Peyer's patch (tissue), 4 donors: Measurements from ENCODE around the gene ZCCHC13. TPM values are rescaled to one million over a fixed set of nuclear protein-coding genes. Genes with fewer than 3 reads are reported as not detected.
"Not testable (repeated sequence)": the region's sequence is repeated elsewhere in the genome, so short reads cannot be mapped to it uniquely, and the experiment has no call there.

Experiments
- DNase-seq, 3 donors: peaks; one replicate each; pipeline ENCODE4 v3.0.0-alpha.2; 2017 to 2019
- H3K27ac ChIP-seq, 4 donors: fragments of 200-600 bp; sonication (generic); one replicate each; pipeline ENCODE4 v1.5.1; 2016 to 2019
- H3K27me3 ChIP-seq, 2 donors: fragments of 200-600 bp; sonication (generic); one replicate each; pipeline ENCODE4 v1.5.1; 2019
- H3K36me3 ChIP-seq, 3 donors: fragments of 200-600 bp; sonication (generic); one replicate each; pipeline ENCODE4 v1.5.1; 2016 to 2019
- H3K4me1 ChIP-seq, 4 donors: fragments of 200-600 bp; sonication (generic); one replicate each; pipeline ENCODE4 v1.5.1; 2016 to 2019
- H3K4me3 ChIP-seq, 4 donors: fragments of 200-600 bp; sonication (generic); 1 replicate in 3 of 4; 2 replicates in 1 of 4; pipeline ENCODE4 v1.5.1; 2016 to 2019; ENCODE audit warnings: mild to moderate bottlenecking in 1 of 4
- H3K9me3 ChIP-seq, 4 donors: fragments of 200-600 bp; sonication (generic); one replicate each; pipeline ENCODE4 v1.5.1; 2016 to 2019; ENCODE audit warnings: mild to moderate bottlenecking in 1 of 4
- CTCF ChIP-seq, 6 experiments: fragments of 450-650 bp in 4 of 6; fragments of 200-600 bp in 2 of 6; sonication (generic) in 1 of 6; IDR thresholded peaks; one replicate each; pipeline ENCODE4 v1.5.1; 2017 to 2019; ENCODE audit warnings: antibody characterized with exemption in 6 of 6, mild to moderate bottlenecking in 3 of 6, moderate library complexity in 1 of 6
- POLR2A ChIP-seq, 2 donors: fragments of 450-650 bp; IDR thresholded peaks; one replicate each; pipeline ENCODE4 v1.5.1; 2017; ENCODE audit warnings: antibody characterized with exemption in 2 of 2, mild to moderate bottlenecking in 2 of 2, moderate library complexity in 2 of 2
- total RNA-seq, 4 donors: library from RNA; depleted of rRNA; stranded (reverse); fragments of >200 nt; gene quantifications; one replicate each; pipeline ENCODE4 v1.1.0, GENCODE V29; 2016

Gene ZCCHC13
- total RNA-seq = not detected

GRCh38 chrX:74304016-74304415, at the start of gene ZCCHC13:
TSS of gene ZCCHC13 (plus strand) at chrX:74304180. CDS start at chrX:74304267, 87 bp downstream.
- Histone ChIP-seq H3K36me3 (no peaks in the 10 kb centered on the region), H3K27ac (no peak within 1 kb of the TSS), H3K4me1 (no peaks in the 10 kb centered on the region), H3K27me3 (no peaks in the 10 kb centered on the region), H3K4me3 (no peak within 1 kb of the TSS), H3K9me3 (no peaks in the 10 kb centered on the region)
- DNase-seq = no peak
- no peak for TF ChIP-seq CTCF (IDR thresholded peaks at IDR 0.05)
- TF ChIP-seq POLR2A (IDR thresholded peaks at IDR 0.05) = no peak

GRCh38 chrX:74258111-74258510, 45.9 kb upstream of the ZCCHC13 start:
- not testable (repeated sequence) for H3K4me3 ChIP-seq, H3K27me3 ChIP-seq, DNase-seq, H3K27ac ChIP-seq, H3K4me1 ChIP-seq, H3K9me3 ChIP-seq
- peaks cover 0 to 16% (median 0%) of the 10 kb centered on the region in 3 donors for H3K36me3 ChIP-seq

GRCh38 chrX:74259885-74260491, 44.0 kb upstream of the ZCCHC13 start:
- no peak for DNase-seq
- Histone ChIP-seq H3K36me3 (peaks cover 0 to 16% (median 0%) of the 10 kb centered on the region in 3 donors), H3K27me3 (no peaks in the 10 kb centered on the region), H3K4me1 (no peaks in the 10 kb centered on the region), H3K27ac (no peak overlapping the region), H3K4me3 (no peak overlapping the region), H3K9me3 (no peaks in the 10 kb centered on the region)
- TF ChIP-seq CTCF (IDR thresholded peaks at IDR 0.05) = no peak
- no peak for TF ChIP-seq POLR2A (IDR thresholded peaks at IDR 0.05)

GRCh38 chrX:74262452-74263209, 41.3 kb upstream of the ZCCHC13 start:
- no peak overlapping the region for H3K4me3 ChIP-seq
- H3K36me3 ChIP-seq = peaks cover 0 to 16% (median 0%) of the 10 kb centered on the region in 3 donors
- DNase-seq = no peak
- H3K27me3 ChIP-seq = no peaks in the 10 kb centered on the region
- TF ChIP-seq POLR2A (IDR thresholded peaks at IDR 0.05) (no peak), CTCF (IDR thresholded peaks at IDR 0.05) (no peak)
- no peaks in the 10 kb centered on the region for H3K4me1 ChIP-seq
- no peak overlapping the region for H3K27ac ChIP-seq
- no peaks in the 10 kb centered on the region for H3K9me3 ChIP-seq

GRCh38 chrX:74270393-74270792, 33.6 kb upstream of the ZCCHC13 start:
- TF ChIP-seq POLR2A (IDR thresholded peaks at IDR 0.05) = no peak
- TF ChIP-seq CTCF (IDR thresholded peaks at IDR 0.05) = no peak
- Histone ChIP-seq H3K4me1 (no peaks in the 10 kb centered on the region), H3K9me3 (no peaks in the 10 kb centered on the region), H3K4me3 (no peak overlapping the region), H3K27ac (no peak overlapping the region), H3K36me3 (peaks cover 0 to 8% (median 0%) of the 10 kb centered on the region in 3 donors), H3K27me3 (no peaks in the 10 kb centered on the region)
- DNase-seq = no peak

GRCh38 chrX:74272230-74272629, 31.8 kb upstream of the ZCCHC13 start:
- H3K9me3 ChIP-seq = no peaks in the 10 kb centered on the region
- H3K27me3 ChIP-seq = no peaks in the 10 kb centered on the region
- no peaks in the 10 kb centered on the region for H3K4me1 ChIP-seq
- TF ChIP-seq CTCF (IDR thresholded peaks at IDR 0.05) = no peak
- no peak for TF ChIP-seq POLR2A (IDR thresholded peaks at IDR 0.05)
- no peak overlapping the region for H3K4me3 ChIP-seq
- DNase-seq = no peak
- peaks cover 0 to 22% (median 0%) of the 10 kb centered on the region in 3 donors for H3K36me3 ChIP-seq
- no peak overlapping the region for H3K27ac ChIP-seq
